IMR-90 (cell line): ENCODE results near the gene NUTM2A. TPM values are rescaled to one million over a fixed set of nuclear protein-coding genes. Genes with fewer than 3 reads are reported as not detected.
"Not testable (repeated sequence)": the region's sequence is repeated elsewhere in the genome, so short reads cannot be mapped to it uniquely, and the experiment has no call there.

Experiments
- ATAC-seq: fragments of 200-7000 bp; cut with Tn5 transposase; 2 replicates; pipeline ENCODE4 v1.9.1; 2020; ENCODE audit warnings: low read depth, mild to moderate bottlenecking, moderate library complexity
- BruUV-seq: library from RNA; stranded (reverse); fragments of 400-500 nt; replicated peaks from 2 replicates; lab custom pipeline; 2021; lab: Mats Ljungman, UMichigan
- CTCF ChIA-PET: fragments of 300-600 bp; formaldehyde crosslinking; extraction: SDS; loops from one replicate; lab custom pipeline; 2021; ENCODE audit warnings: antibody characterized with exemption; lab: Yijun Ruan, JAX
- POLR2A ChIA-PET: fragments of 300-600 bp; sonication (Branson Sonifier 250); formaldehyde crosslinking; loops from one replicate; lab custom pipeline; 2022; ENCODE audit warnings: antibody characterized with exemption; ENCODE audit not compliant: unreplicated experiment; lab: Charles Lee
- DNase-seq: peaks from one replicate; pipeline ENCODE4 v3.0.0; 2013
- H2AFZ ChIP-seq: replicated peaks from 2 replicates; pipeline ENCODE3; 2013; ENCODE audit warnings: low read length, mild to moderate bottlenecking; ENCODE audit not compliant: poor library complexity
- H2AK5ac ChIP-seq: 2 replicates; pipeline ENCODE4 v1.6.1; 2013; ENCODE audit warnings: low read depth, low read length, inconsistent platforms
- H2AK9ac ChIP-seq: replicated peaks from 2 replicates; pipeline ENCODE3; 2013; ENCODE audit warnings: mild to moderate bottlenecking, low read depth, low read length, moderate library complexity; ENCODE audit not compliant: poor library complexity
- H2BK120ac ChIP-seq: 2 replicates; pipeline ENCODE4 v1.6.1; 2013; ENCODE audit warnings: low read depth, low read length, inconsistent platforms
- H2BK15ac ChIP-seq: 3 replicates; pipeline ENCODE4 v1.6.1; 2013; ENCODE audit warnings: low read depth, low read length, inconsistent platforms
- H2BK20ac ChIP-seq: 2 replicates; pipeline ENCODE4 v1.6.1; 2013; ENCODE audit warnings: low read depth, mild to moderate bottlenecking, inconsistent platforms, low read length, moderate library complexity
- H2BK5ac ChIP-seq: 2 replicates; pipeline ENCODE4 v1.6.1; 2013; ENCODE audit warnings: mild to moderate bottlenecking, low read depth, low read length, inconsistent platforms; ENCODE audit not compliant: poor library complexity, severe bottlenecking
- H3K14ac ChIP-seq: replicated peaks from 2 replicates; pipeline ENCODE4 v1.6.1; 2013; ENCODE audit warnings: low read depth, low read length, inconsistent platforms
- H3K18ac ChIP-seq: 2 replicates; pipeline ENCODE4 v1.6.1; 2013; ENCODE audit warnings: low read depth, low read length, control low read depth
- H3K23ac ChIP-seq: 2 replicates; pipeline ENCODE4 v1.6.1; 2013; ENCODE audit warnings: low read depth, low read length, inconsistent platforms
- H3K27ac ChIP-seq: 2 replicates; pipeline ENCODE4 v1.5.1; 2013; ENCODE audit warnings: mild to moderate bottlenecking, control low read depth, low read length; ENCODE audit not compliant: insufficient read depth
- H3K27me3 ChIP-seq: 2 replicates; pipeline ENCODE4 v1.6.1; 2013; ENCODE audit warnings: low read length; ENCODE audit not compliant: control insufficient read depth, insufficient read depth
- H3K36me3 ChIP-seq: 2 replicates; pipeline ENCODE4 v1.6.1; 2013; ENCODE audit warnings: low read length, mixed read lengths; ENCODE audit not compliant: control insufficient read depth, insufficient read depth
- H3K4ac ChIP-seq: 2 replicates; pipeline ENCODE4 v1.6.1; 2013; ENCODE audit warnings: low read depth, low read length, inconsistent platforms
- H3K4me1 ChIP-seq: 2 replicates; pipeline ENCODE4 v1.6.1; 2013; ENCODE audit warnings: low read length, mixed read lengths; ENCODE audit not compliant: control insufficient read depth, insufficient read depth
- H3K4me2 ChIP-seq: 2 replicates; pipeline ENCODE4 v1.6.1; 2013; ENCODE audit warnings: low read depth, mild to moderate bottlenecking, control low read depth, low read length, moderate library complexity
- H3K4me3 ChIP-seq: 2 replicates; pipeline ENCODE4 v1.5.1; 2013; ENCODE audit warnings: low read depth, mild to moderate bottlenecking, control low read depth, low read length, moderate library complexity; ENCODE audit not compliant: insufficient read depth
- H3K56ac ChIP-seq: 2 replicates; pipeline ENCODE4 v1.6.1; 2013; ENCODE audit warnings: low read length, inconsistent platforms; ENCODE audit not compliant: insufficient read depth; ENCODE audit errors: extremely low read depth
- H3K79me1 ChIP-seq, 2 experiments: 2 replicates each; pipeline ENCODE4 v1.6.1; 2013; ENCODE audit warnings: low read length in 2 of 2, inconsistent platforms in 1 of 2, low read depth in 1 of 2
- H3K9ac ChIP-seq: 2 replicates; pipeline ENCODE4 v1.6.1; 2013; ENCODE audit warnings: low read depth, low read length, control low read depth
- H3K9me1 ChIP-seq: 2 replicates; pipeline ENCODE4 v1.6.1; 2013; ENCODE audit warnings: low read length, inconsistent platforms; ENCODE audit not compliant: insufficient read depth
- H3K9me3 ChIP-seq: 2 replicates; pipeline ENCODE4 v1.6.1; 2013; ENCODE audit warnings: low read length; ENCODE audit not compliant: control insufficient read depth, insufficient read depth
- H4K20me1 ChIP-seq: 2 replicates; pipeline ENCODE4 v1.6.1; 2013; ENCODE audit warnings: low read length, inconsistent platforms; ENCODE audit not compliant: insufficient read depth
- H4K5ac ChIP-seq: 2 replicates; pipeline ENCODE4 v1.6.1; 2013; ENCODE audit warnings: mild to moderate bottlenecking, low read depth, low read length, control low read depth
- H4K8ac ChIP-seq, 2 experiments: 2 replicates each; pipeline ENCODE4 v1.6.1; 2013; ENCODE audit warnings: low read depth in 2 of 2, low read length in 2 of 2, control low read depth in 1 of 2, inconsistent platforms in 1 of 2
- H4K91ac ChIP-seq: 2 replicates; pipeline ENCODE4 v1.6.1; 2013; ENCODE audit warnings: low read depth, low read length, inconsistent platforms; ENCODE audit not compliant: insufficient read depth
- WGBS, 2 experiments: methylation state at CpG; one replicate each; pipeline versions ENCODE4 v1.1.5 to v1.1.7; 2013; ENCODE audit warnings: missing lambda C conversion rate in 2 of 2; ENCODE audit not compliant: insufficient read length in 1 of 2; ENCODE audit errors: extremely low coverage in 2 of 2; 5-methylcytosine and 5-hydroxymethylcytosine counted together
- dilution Hi-C: fragments of 300-500 bp; cut with HindIII; formaldehyde crosslinking; loops from one replicate; pipeline ENCODE4 v1.14.3; 2018; ENCODE audit warnings: low sequenced_read_pairs; ENCODE audit not compliant: unreplicated experiment
- in situ Hi-C: fragments of 300-500 bp; cut with MboI; formaldehyde crosslinking; loops from 3 replicates; pipeline ENCODE4 v1.14.3; 2019; ENCODE audit warnings: low sequenced_read_pairs, inconsistent platforms, mixed read lengths
- intact Hi-C: fragments of 100-400 bp; cut with micrococcal nuclease; formaldehyde crosslinking; loops from 2 replicates; pipeline ENCODE4 v1.10.0; 2022
- polyA plus RNA-seq, 3 experiments: library from polyadenylated mRNA; depleted of rRNA; stranded (reverse); fragments of >200 nt; gene quantifications; 2 replicates each; pipeline ENCODE4 v1.2.3, GENCODE V29; 2012; ENCODE audit warnings: low replicate concordance in 1 of 3
- total RNA-seq: library from RNA; depleted of rRNA; stranded (reverse); fragments of >200 nt; gene quantifications from 2 replicates; pipeline ENCODE4 v1.2.3, GENCODE V29; 2012

The NUTM2A gene
- total and polyA plus RNA-seq, 2 of the 4 experiments (the other 2 are of a cell fraction) = 0.10 to 0.18 TPM

- H4K91ac ChIP-seq, H2BK15ac ChIP-seq, H2BK120ac ChIP-seq, H3K4me3 ChIP-seq, DNase-seq, H3K56ac ChIP-seq, CTCF ChIA-PET, H3K9ac ChIP-seq, POLR2A ChIA-PET, ATAC-seq, H2AK9ac ChIP-seq, H2AK5ac ChIP-seq, H2BK20ac ChIP-seq, H4K20me1 ChIP-seq, H2AFZ ChIP-seq, H3K9me1 ChIP-seq, H4K8ac ChIP-seq, H3K4ac ChIP-seq, H3K18ac ChIP-seq, H3K27ac ChIP-seq, BruUV-seq, H3K23ac ChIP-seq, H3K14ac ChIP-seq, H3K4me1 ChIP-seq, intact Hi-C loops, H2BK5ac ChIP-seq, H3K27me3 ChIP-seq, H4K5ac ChIP-seq, H3K4me2 ChIP-seq, in situ Hi-C loops, dilution Hi-C loops, H3K36me3 ChIP-seq, H3K79me1 ChIP-seq, H3K9me3 ChIP-seq: not testable (repeated sequence)
- no CpG with 5 or more reads among the region's 6 CpGs for WGBS, 2 experiments
Measured at GRCh38 chr10:87184421-87184820, 40.8 kb upstream of the NUTM2A start.

- H2BK120ac ChIP-seq, H3K56ac ChIP-seq, H4K8ac ChIP-seq, POLR2A ChIA-PET, dilution Hi-C loops, H2AFZ ChIP-seq, H4K20me1 ChIP-seq, CTCF ChIA-PET, ATAC-seq, H3K4me3 ChIP-seq, H2BK15ac ChIP-seq, BruUV-seq, H3K18ac ChIP-seq, H3K79me1 ChIP-seq, H3K4me2 ChIP-seq, H3K36me3 ChIP-seq, H3K14ac ChIP-seq, H3K27me3 ChIP-seq, H4K91ac ChIP-seq, H3K9me1 ChIP-seq, H3K4me1 ChIP-seq, H3K27ac ChIP-seq, intact Hi-C loops, in situ Hi-C loops, H3K23ac ChIP-seq, DNase-seq, H3K9ac ChIP-seq, H2AK9ac ChIP-seq, H2BK5ac ChIP-seq, H3K4ac ChIP-seq, H4K5ac ChIP-seq, H2BK20ac ChIP-seq, H2AK5ac ChIP-seq, H3K9me3 ChIP-seq: not testable (repeated sequence)
- WGBS, 2 experiments = no CpG with 5 or more reads among the region's 4 CpGs
Measured at GRCh38 chr10:87186016-87186415, 39.2 kb upstream of the NUTM2A start.
